CD14-positive monocyte (primary cell): ENCODE results near the gene KHDRBS2. TPM values are rescaled to one million over a fixed set of nuclear protein-coding genes. Genes with fewer than 3 reads are reported as not detected.

ENCODE experiments used
- DNase-seq, 3 donors: peaks; one replicate each; pipeline ENCODE4 v3.0.0-alpha.2; 2011 to 2022
- H2AFZ ChIP-seq: 2 replicates; pipeline ENCODE4 v1.6.0; 2012; ENCODE audit warnings: mild to moderate bottlenecking, low read depth, low read length, inconsistent platforms; ENCODE audit not compliant: insufficient read depth, poor library complexity, severe bottlenecking
- H3K27ac ChIP-seq, 2 donors: 1 replicate in 1 of 2; 2 replicates in 1 of 2; pipeline ENCODE4 v1.5.1; 2012 to 2013; ENCODE audit warnings: low read length in 2 of 2, control low read depth in 1 of 2, inconsistent platforms in 1 of 2, low read depth in 1 of 2, mild to moderate bottlenecking in 1 of 2
- H3K27me3 ChIP-seq, 2 donors: one replicate each; pipeline versions ENCODE4 v1.6.0 to v1.6.1; 2011 to 2013; ENCODE audit warnings: low read length in 2 of 2; ENCODE audit not compliant: control insufficient read depth in 2 of 2, insufficient read depth in 2 of 2
- H3K36me3 ChIP-seq, 2 donors: replicated peaks in 1 of 2; 1 replicate in 1 of 2; 2 replicates in 1 of 2; pipeline versions ENCODE4 v1.5.1 to v1.6.1; 2012 to 2013; ENCODE audit warnings: low read length in 2 of 2, control low read depth in 1 of 2, inconsistent platforms in 1 of 2, mild to moderate bottlenecking in 1 of 2; ENCODE audit not compliant: insufficient read depth in 2 of 2, control insufficient read depth in 1 of 2
- H3K4me1 ChIP-seq, 2 donors: 1 replicate in 1 of 2; 2 replicates in 1 of 2; pipeline versions ENCODE4 v1.5.1 to v1.6.1; 2012 to 2013; ENCODE audit warnings: low read length in 2 of 2, control low read depth in 1 of 2, inconsistent platforms in 1 of 2, mild to moderate bottlenecking in 1 of 2, moderate library complexity in 1 of 2; ENCODE audit not compliant: insufficient read depth in 2 of 2, control insufficient read depth in 1 of 2
- H3K4me2 ChIP-seq: replicated peaks from 2 replicates; pipeline ENCODE3; 2012; ENCODE audit warnings: low read length, moderate library complexity, mild to moderate bottlenecking; ENCODE audit not compliant: poor library complexity, severe bottlenecking; ENCODE audit errors: extremely low read depth
- H3K4me3 ChIP-seq, 3 experiments: fragments of 200-600 bp in 1 of 3; sonication (generic) in 1 of 3; replicated peaks in 1 of 3; 1 replicate in 2 of 3; 2 replicates in 1 of 3; pipeline ENCODE4 v1.5.1; 2011 to 2013; ENCODE audit warnings: low read length in 3 of 3, mild to moderate bottlenecking in 3 of 3, control low read depth in 2 of 3, low read depth in 2 of 3, inconsistent platforms in 1 of 3, moderate library complexity in 1 of 3
- H3K79me2 ChIP-seq: 2 replicates; pipeline ENCODE4 v1.6.0; 2012; ENCODE audit warnings: mild to moderate bottlenecking, control low read depth, inconsistent platforms, low read length, moderate library complexity; ENCODE audit not compliant: insufficient read depth
- H3K9ac ChIP-seq: 2 replicates; pipeline ENCODE4 v1.6.0; 2017; ENCODE audit warnings: low read length, mild to moderate bottlenecking; ENCODE audit not compliant: insufficient read depth, poor library complexity, severe bottlenecking
- H3K9me3 ChIP-seq, 2 donors: replicated peaks in 1 of 2; 1 replicate in 1 of 2; 2 replicates in 1 of 2; pipeline versions ENCODE4 v1.5.1 to v1.6.1; 2012 to 2013; ENCODE audit warnings: low read length in 2 of 2, control low read depth in 1 of 2; ENCODE audit not compliant: control insufficient read depth in 1 of 2, insufficient read depth in 1 of 2
- H4K20me1 ChIP-seq: 2 replicates; pipeline ENCODE4 v1.6.0; 2012; ENCODE audit warnings: mild to moderate bottlenecking, low read length, control low read depth, moderate library complexity; ENCODE audit not compliant: insufficient read depth
- H3K27ac Mint-ChIP-seq, 7 donors: one replicate each; pipeline ENCODE4 v1.8.0; 2020; ENCODE audit warnings: mild to moderate bottlenecking in 7 of 7, mixed read lengths in 7 of 7, moderate library complexity in 6 of 7, inconsistent platforms in 2 of 7
- H3K27me3 Mint-ChIP-seq, 3 donors: one replicate each; pipeline ENCODE4 v1.8.0; 2021 to 2022; ENCODE audit warnings: low read depth in 3 of 3, mild to moderate bottlenecking in 3 of 3, mixed read lengths in 3 of 3, moderate library complexity in 3 of 3, inconsistent platforms in 1 of 3
- H3K36me3 Mint-ChIP-seq, 2 donors: one replicate each; pipeline ENCODE4 v1.8.0; 2020; ENCODE audit warnings: mixed read lengths in 2 of 2, inconsistent platforms in 1 of 2, mild to moderate bottlenecking in 1 of 2
- H3K4me1 Mint-ChIP-seq: one replicate; pipeline ENCODE4 v1.8.0; 2020; ENCODE audit warnings: mild to moderate bottlenecking, mixed read lengths
- H3K4me3 Mint-ChIP-seq, 2 donors: one replicate each; pipeline ENCODE4 v1.8.0; 2020; ENCODE audit warnings: mild to moderate bottlenecking in 2 of 2, mixed read lengths in 2 of 2, moderate library complexity in 1 of 2
- H3K9me3 Mint-ChIP-seq, 7 donors: one replicate each; pipeline ENCODE4 v1.8.0; 2020 to 2022; ENCODE audit warnings: mixed read lengths in 7 of 7, mild to moderate bottlenecking in 6 of 7, moderate library complexity in 6 of 7, inconsistent platforms in 2 of 7
- CTCF ChIP-seq: fragments of 200-600 bp; IDR thresholded peaks from one replicate; pipeline ENCODE4 v1.8.0; 2022; ENCODE audit warnings: antibody characterized with exemption, mild to moderate bottlenecking
- WGBS: methylation state at CpG from one replicate; pipeline ENCODE4 v1.1.5; 2013; ENCODE audit warnings: missing lambda C conversion rate; ENCODE audit not compliant: insufficient coverage; 5-methylcytosine and 5-hydroxymethylcytosine counted together
- intact Hi-C, 2 donors: fragments of 100-400 bp; cut with micrococcal nuclease; formaldehyde crosslinking; loops; one replicate each; pipeline versions ENCODE4 v1.15.0 to v1.15.1; 2023
- polyA plus RNA-seq, 3 donors: library from polyadenylated mRNA; depleted of rRNA in 1 of 3; unstranded in 2 of 3; stranded (reverse) in 1 of 3; fragments of 300-500 nt in 2 of 3; fragments of >200 nt in 1 of 3; fragmentation: Illumina TruSeq in 2 of 3; gene quantifications; 1 replicate in 2 of 3; 2 replicates in 1 of 3; pipeline ENCODE4 v1.2.3, GENCODE V29; 2012 to 2021

Gene KHDRBS2
- polyA plus RNA-seq, 3 donors, result 0.09 to 0.57 (median 0.14) TPM

DNA sequence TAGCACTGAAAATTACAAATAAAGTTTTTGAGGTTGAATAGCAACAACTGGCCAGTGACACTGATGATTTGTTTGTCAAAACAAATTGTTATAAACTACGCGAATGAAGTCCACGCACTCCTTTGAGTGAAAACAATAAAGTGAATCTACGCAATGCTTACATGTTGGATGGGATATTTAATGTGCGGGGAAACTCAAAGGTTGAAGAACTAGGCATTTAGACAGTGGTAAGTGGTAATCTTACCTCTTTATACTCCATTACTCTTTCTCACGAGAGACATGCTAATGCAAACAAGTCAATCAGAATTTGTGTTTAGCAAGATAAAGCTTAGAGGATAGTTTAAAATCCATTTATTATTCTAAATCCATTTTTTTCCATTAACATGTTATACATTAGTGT lies 606.4 kb downstream of the KHDRBS2 start:
- Histone ChIP-seq H3K79me2 (no peaks in the 10 kb centered on the region), H3K4me3 (no peak overlapping the region), H3K4me2 (no peak overlapping the region), H3K27me3 (no peaks in the 10 kb centered on the region), H3K27ac (no peak overlapping the region), H3K9me3 (peaks cover 0 to 10% of the 10 kb centered on the region in 2 donors), H3K4me1 (no peaks in the 10 kb centered on the region), H3K9ac (no peak overlapping the region), H4K20me1 (no peaks in the 10 kb centered on the region), H3K36me3 (no peaks in the 10 kb centered on the region), H2AFZ (no peak overlapping the region)
- Mint-ChIP-seq H3K9me3 (peaks cover 0 to 13% (median 3%) of the 10 kb centered on the region in 7 donors), H3K27me3 (peaks cover 0 to 1% (median 0%) of the 10 kb centered on the region in 3 donors), H3K4me1 (no peaks in the 10 kb centered on the region), H3K4me3 (no peak overlapping the region), H3K27ac (no peak overlapping the region), H3K36me3 (no peaks in the 10 kb centered on the region)
- DNase-seq, result no peak
- 100% methylated on average over 2 of the region's 6 CpGs for WGBS
- no peak for TF ChIP-seq CTCF
- intact Hi-C loops, result no loop called here

- intact Hi-C loops, result no loop called here
- peaks cover under 1 to 10% (median 2%) of the 10 kb centered on the region in 7 donors for H3K9me3 Mint-ChIP-seq
- Histone ChIP-seq H3K4me3 (no peak overlapping the region), H3K4me2 (no peak overlapping the region), H2AFZ (no peak overlapping the region), H3K9ac (no peak overlapping the region), H3K27ac (no peak overlapping the region), H3K4me1 (no peaks in the 10 kb centered on the region), H3K9me3 (peaks cover 0 to 3% of the 10 kb centered on the region in 2 donors), H3K79me2 (no peaks in the 10 kb centered on the region), H3K27me3 (no peaks in the 10 kb centered on the region), H4K20me1 (no peaks in the 10 kb centered on the region), H3K36me3 (no peaks in the 10 kb centered on the region)
- H3K4me1 Mint-ChIP-seq, result no peaks in the 10 kb centered on the region
- TF ChIP-seq CTCF, result no peak
- no peak overlapping the region for H3K4me3 Mint-ChIP-seq
- no peaks in the 10 kb centered on the region for H3K27me3 Mint-ChIP-seq
- no CpG with 5 or more reads among the region's 2 CpGs for WGBS
- no peak overlapping the region for H3K27ac Mint-ChIP-seq
- DNase-seq, result no peak
- H3K36me3 Mint-ChIP-seq, result no peaks in the 10 kb centered on the region
Measured at GRCh38 chr6:61675734-61676133, 610.3 kb downstream of the KHDRBS2 start.
